H9 (cell line): ENCODE measurements around the gene STPG3. TPM values are rescaled to one million over a fixed set of nuclear protein-coding genes. Genes with fewer than 3 reads are reported as not detected.

Experiments
- DNase-seq: peaks from one replicate; pipeline ENCODE4 v3.0.0-alpha.2; 2017
- H2AFZ ChIP-seq: one replicate; pipeline ENCODE4 v1.6.1; 2013; ENCODE audit warnings: mild to moderate bottlenecking, low read length, control low read depth, moderate library complexity
- H2AK5ac ChIP-seq: 2 replicates; pipeline ENCODE4 v1.6.1; 2013; ENCODE audit warnings: low read length, control low read depth, mixed read lengths; ENCODE audit not compliant: insufficient read length
- H2BK120ac ChIP-seq: one replicate; pipeline ENCODE4 v1.6.1; 2013; ENCODE audit warnings: low read depth, mild to moderate bottlenecking, low read length, control low read depth, inconsistent platforms; ENCODE audit not compliant: poor library complexity, severe bottlenecking
- H2BK12ac ChIP-seq: 2 replicates; pipeline ENCODE4 v1.6.1; 2013; ENCODE audit warnings: low read length, control low read depth, mixed read lengths, low read depth; ENCODE audit not compliant: insufficient read length
- H2BK15ac ChIP-seq: 2 replicates; pipeline ENCODE4 v1.6.1; 2013; ENCODE audit warnings: low read depth, low read length, control low read depth
- H2BK20ac ChIP-seq: one replicate; pipeline ENCODE4 v1.6.1; 2013; ENCODE audit warnings: low read depth, mild to moderate bottlenecking, low read length, control low read depth, inconsistent platforms; ENCODE audit not compliant: poor library complexity, severe bottlenecking
- H2BK5ac ChIP-seq: 2 replicates; pipeline ENCODE4 v1.6.1; 2013; ENCODE audit warnings: low read length, control low read depth, mixed read lengths; ENCODE audit not compliant: insufficient read length
- H3K14ac ChIP-seq: 2 replicates; pipeline ENCODE4 v1.6.1; 2013; ENCODE audit warnings: low read length, control low read depth; ENCODE audit not compliant: insufficient read depth
- H3K18ac ChIP-seq: 2 replicates; pipeline ENCODE4 v1.6.1; 2013; ENCODE audit warnings: low read depth, mild to moderate bottlenecking, mixed read lengths, low read length, control low read depth; ENCODE audit not compliant: insufficient read length
- H3K23ac ChIP-seq: 2 replicates; pipeline ENCODE4 v1.6.1; 2013; ENCODE audit warnings: low read length, control low read depth, mixed read lengths, low read depth; ENCODE audit not compliant: insufficient read length
- H3K23me2 ChIP-seq: 2 replicates; pipeline ENCODE4 v1.6.1; 2013; ENCODE audit warnings: low read depth, mild to moderate bottlenecking, mixed read lengths, low read length, control low read depth; ENCODE audit not compliant: insufficient read length, poor library complexity, severe bottlenecking
- H3K27ac ChIP-seq: 2 replicates; pipeline ENCODE4 v1.5.1; 2013; ENCODE audit warnings: low read length, control low read depth, mixed read lengths, low read depth; ENCODE audit not compliant: insufficient read length
- H3K27me3 ChIP-seq: 2 replicates; pipeline ENCODE4 v1.6.1; 2013; ENCODE audit warnings: low read length, control low read depth, inconsistent platforms; ENCODE audit not compliant: insufficient read depth
- H3K4ac ChIP-seq: 2 replicates; pipeline ENCODE4 v1.6.1; 2013; ENCODE audit warnings: low read depth, mild to moderate bottlenecking, control low read depth, inconsistent platforms, low read length, moderate library complexity
- H3K4me1 ChIP-seq: 2 replicates; pipeline ENCODE4 v1.6.1; 2013; ENCODE audit warnings: low read length, control low read depth, inconsistent platforms; ENCODE audit not compliant: insufficient read depth
- H3K4me2 ChIP-seq: 2 replicates; pipeline ENCODE4 v1.6.1; 2013; ENCODE audit warnings: low read length, control low read depth, mixed read lengths; ENCODE audit not compliant: insufficient read length, insufficient read depth
- H3K56ac ChIP-seq: 2 replicates; pipeline ENCODE4 v1.6.1; 2013; ENCODE audit warnings: low read depth, mild to moderate bottlenecking, mixed read lengths, low read length, control low read depth; ENCODE audit not compliant: insufficient read length
- H3K79me1 ChIP-seq: 2 replicates; pipeline ENCODE4 v1.6.1; 2013; ENCODE audit warnings: low read depth, mild to moderate bottlenecking, moderate library complexity, low read length, control low read depth, inconsistent platforms; ENCODE audit not compliant: insufficient read depth, poor library complexity, severe bottlenecking
- H3K79me2 ChIP-seq: 2 replicates; pipeline ENCODE4 v1.6.1; 2013; ENCODE audit warnings: low read length, control low read depth, inconsistent platforms; ENCODE audit not compliant: insufficient read depth
- H3K9ac ChIP-seq: 2 replicates; pipeline ENCODE4 v1.6.1; 2013; ENCODE audit warnings: low read length, control low read depth, mixed read lengths; ENCODE audit not compliant: insufficient read length; ENCODE audit errors: extremely low read depth
- H3K9me3 ChIP-seq: one replicate; pipeline ENCODE4 v1.6.1; 2013; ENCODE audit warnings: low read depth, low read length, inconsistent platforms; ENCODE audit not compliant: control insufficient read depth
- H3T11ph ChIP-seq: one replicate; pipeline ENCODE4 v1.6.1; 2013; ENCODE audit warnings: mild to moderate bottlenecking, low read length, control low read depth, inconsistent platforms
- H4K20me1 ChIP-seq: one replicate; pipeline ENCODE4 v1.6.1; 2013; ENCODE audit not compliant: control insufficient read depth, insufficient read length, insufficient read depth
- H4K5ac ChIP-seq: 2 replicates; pipeline ENCODE4 v1.6.1; 2013; ENCODE audit warnings: low read depth, mild to moderate bottlenecking, mixed read lengths, low read length, control low read depth; ENCODE audit not compliant: insufficient read length
- H4K8ac ChIP-seq: replicated peaks from 2 replicates; pipeline ENCODE4 v1.6.1; 2013; ENCODE audit warnings: low read length, control low read depth, mixed read lengths, low read depth; ENCODE audit not compliant: insufficient read length
- H4K91ac ChIP-seq: 2 replicates; pipeline ENCODE4 v1.6.1; 2013; ENCODE audit warnings: low read depth, mild to moderate bottlenecking, moderate library complexity, mixed read lengths, low read length, control low read depth; ENCODE audit not compliant: insufficient read length
- H3K27ac Mint-ChIP-seq, 3 experiments: 2 replicates in 2 of 3; 3 replicates in 1 of 3; pipeline ENCODE4 v1.8.0; 2020 to 2021; ENCODE audit warnings: mixed read lengths in 3 of 3, mild to moderate bottlenecking in 1 of 3, moderate library complexity in 1 of 3
- H3K27me3 Mint-ChIP-seq: 2 replicates; pipeline ENCODE4 v1.8.0; 2021; ENCODE audit warnings: low read depth, mild to moderate bottlenecking, moderate library complexity, mixed read lengths
- H3K36me3 Mint-ChIP-seq, 3 experiments: 2 replicates in 2 of 3; 3 replicates in 1 of 3; pipeline ENCODE4 v1.8.0; 2020 to 2021; ENCODE audit warnings: low read depth in 3 of 3, mixed read lengths in 3 of 3; ENCODE audit not compliant: insufficient read depth in 1 of 3
- H3K4me1 Mint-ChIP-seq, 2 experiments: 2 replicates each; pipeline ENCODE4 v1.8.0; 2020; ENCODE audit warnings: mixed read lengths in 2 of 2
- H3K4me3 Mint-ChIP-seq, 2 experiments: 2 replicates in 1 of 2; 3 replicates in 1 of 2; pipeline ENCODE4 v1.8.0; 2020 to 2021; ENCODE audit warnings: mild to moderate bottlenecking in 2 of 2, mixed read lengths in 2 of 2, moderate library complexity in 1 of 2
- H3K9me3 Mint-ChIP-seq, 2 experiments: 2 replicates in 1 of 2; 3 replicates in 1 of 2; pipeline ENCODE4 v1.8.0; 2020; ENCODE audit warnings: mild to moderate bottlenecking in 2 of 2, mixed read lengths in 2 of 2, moderate library complexity in 1 of 2
- WGBS: extraction: QIAGEN DNeasy Blood & Tissue Kit; methylation state at CpG from one replicate; pipeline ENCODE4 v1.1.7; 2013; ENCODE audit warnings: missing lambda C conversion rate, low lambda C conversion rate, mixed read lengths; ENCODE audit not compliant: insufficient read length; ENCODE audit errors: extremely low coverage; 5-methylcytosine and 5-hydroxymethylcytosine counted together
- total RNA-seq: library from RNA; stranded (reverse); gene quantifications from 2 replicates; pipeline ENCODE4 v1.2.1, GENCODE V29; 2021
- TF ChIP-seq, protein P1 (sequence below): fragments of 200-600 bp; sonication (generic); conservative IDR thresholded peaks from 3 replicates; pipeline ENCODE4 v1.8.0; 2021; ENCODE audit warnings: antibody characterized with exemption, mild to moderate bottlenecking

STPG3 gene
- total RNA-seq, 1 experiment from 2014 or later, result not detected

DNA sequence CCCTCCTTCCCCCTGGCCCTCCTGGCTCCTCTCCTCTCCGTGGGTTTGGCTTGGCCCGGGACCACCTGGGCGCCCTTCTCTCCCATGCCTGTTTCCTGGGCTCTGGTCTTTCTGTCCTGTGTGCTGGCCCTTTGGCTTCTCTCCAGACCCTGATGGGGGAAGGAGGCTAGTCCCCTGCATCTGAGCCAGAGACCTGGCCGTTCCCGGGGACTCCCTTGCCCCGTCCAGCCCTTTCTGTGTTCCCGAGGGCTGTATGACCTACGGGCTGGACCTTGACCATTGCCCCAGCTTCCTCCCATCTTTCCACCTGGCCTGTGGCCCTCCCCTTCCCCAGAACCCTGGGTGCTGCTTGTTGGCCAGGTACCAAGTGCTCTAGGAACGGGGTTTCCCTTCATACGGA is 12.4 kb downstream of the STPG3 start:
- H3K9me3 ChIP-seq, result no peaks in the 10 kb centered on the region
- no peak overlapping the region for H2BK20ac ChIP-seq
- no peaks in the 10 kb centered on the region; the same call in 1 of the 2 replicates for H3K27me3 Mint-ChIP-seq
- no peaks in the 10 kb centered on the region for H3K4me1 ChIP-seq
- no peak overlapping the region for H3K23ac ChIP-seq
- no peak overlapping the region for H3K27ac Mint-ChIP-seq
- no peak overlapping the region for H3K4ac ChIP-seq
- no peak overlapping the region for H2BK120ac ChIP-seq
- 0 out of 4 replicates have a peak, but pooled peaks cover 0 to 3% of the 10 kb centered on the region in 2 experiments for H3K4me1 Mint-ChIP-seq
- H3K27ac ChIP-seq, result no peak overlapping the region
- no peak overlapping the region for H2AK5ac ChIP-seq
- H4K91ac ChIP-seq, result no peak overlapping the region
- H3K79me2 ChIP-seq, result no peaks in the 10 kb centered on the region
- no peak overlapping the region for H3K4me2 ChIP-seq
- H3K27me3 ChIP-seq, result no peaks in the 10 kb centered on the region
- peaks cover 11 to 50% (median 38%) of the 10 kb centered on the region in 3 experiments; a peak in 6 of 7 replicates for H3K36me3 Mint-ChIP-seq
- WGBS, result no CpG with 5 or more reads among the region's 10 CpGs
- no peak overlapping the region for H3K9ac ChIP-seq
- no peaks in the 10 kb centered on the region for H3K79me1 ChIP-seq
- H2BK15ac ChIP-seq, result no peak overlapping the region
- no peak overlapping the region for H3T11ph ChIP-seq
- H3K4me3 Mint-ChIP-seq, result no peak overlapping the region; a peak in 1 of 5 replicates
- H2BK12ac ChIP-seq, result no peak overlapping the region
- no peaks in the 10 kb centered on the region for H3K9me3 Mint-ChIP-seq
- H4K5ac ChIP-seq, result no peak overlapping the region
- H3K14ac ChIP-seq, result no peak overlapping the region
- no peak overlapping the region for H3K18ac ChIP-seq
- no peak for DNase-seq
- no peaks in the 10 kb centered on the region for H3K23me2 ChIP-seq
- no peak overlapping the region for H2AFZ ChIP-seq
- no peak overlapping the region for H4K8ac ChIP-seq
- TF ChIP-seq, protein P1, sequence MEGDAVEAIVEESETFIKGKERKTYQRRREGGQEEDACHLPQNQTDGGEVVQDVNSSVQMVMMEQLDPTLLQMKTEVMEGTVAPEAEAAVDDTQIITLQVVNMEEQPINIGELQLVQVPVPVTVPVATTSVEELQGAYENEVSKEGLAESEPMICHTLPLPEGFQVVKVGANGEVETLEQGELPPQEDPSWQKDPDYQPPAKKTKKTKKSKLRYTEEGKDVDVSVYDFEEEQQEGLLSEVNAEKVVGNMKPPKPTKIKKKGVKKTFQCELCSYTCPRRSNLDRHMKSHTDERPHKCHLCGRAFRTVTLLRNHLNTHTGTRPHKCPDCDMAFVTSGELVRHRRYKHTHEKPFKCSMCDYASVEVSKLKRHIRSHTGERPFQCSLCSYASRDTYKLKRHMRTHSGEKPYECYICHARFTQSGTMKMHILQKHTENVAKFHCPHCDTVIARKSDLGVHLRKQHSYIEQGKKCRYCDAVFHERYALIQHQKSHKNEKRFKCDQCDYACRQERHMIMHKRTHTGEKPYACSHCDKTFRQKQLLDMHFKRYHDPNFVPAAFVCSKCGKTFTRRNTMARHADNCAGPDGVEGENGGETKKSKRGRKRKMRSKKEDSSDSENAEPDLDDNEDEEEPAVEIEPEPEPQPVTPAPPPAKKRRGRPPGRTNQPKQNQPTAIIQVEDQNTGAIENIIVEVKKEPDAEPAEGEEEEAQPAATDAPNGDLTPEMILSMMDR, result no peak
- H3K56ac ChIP-seq, result no peak overlapping the region
- H4K20me1 ChIP-seq, result no peaks in the 10 kb centered on the region
- no peak overlapping the region for H2BK5ac ChIP-seq
